Suppressor macrophage treated with lipopolysaccharide for 4 hours (primary cell): ENCODE results near the gene ZFR2.

Source experiments
- DNase-seq: peaks from one replicate; pipeline ENCODE4 v3.0.0-alpha.2; 2020

Gene ZFR2

GRCh38 chr19:3867971-3868769 is 668 bp downstream of the ZFR2 start:
- DNase-seq, result no peak

DNA sequence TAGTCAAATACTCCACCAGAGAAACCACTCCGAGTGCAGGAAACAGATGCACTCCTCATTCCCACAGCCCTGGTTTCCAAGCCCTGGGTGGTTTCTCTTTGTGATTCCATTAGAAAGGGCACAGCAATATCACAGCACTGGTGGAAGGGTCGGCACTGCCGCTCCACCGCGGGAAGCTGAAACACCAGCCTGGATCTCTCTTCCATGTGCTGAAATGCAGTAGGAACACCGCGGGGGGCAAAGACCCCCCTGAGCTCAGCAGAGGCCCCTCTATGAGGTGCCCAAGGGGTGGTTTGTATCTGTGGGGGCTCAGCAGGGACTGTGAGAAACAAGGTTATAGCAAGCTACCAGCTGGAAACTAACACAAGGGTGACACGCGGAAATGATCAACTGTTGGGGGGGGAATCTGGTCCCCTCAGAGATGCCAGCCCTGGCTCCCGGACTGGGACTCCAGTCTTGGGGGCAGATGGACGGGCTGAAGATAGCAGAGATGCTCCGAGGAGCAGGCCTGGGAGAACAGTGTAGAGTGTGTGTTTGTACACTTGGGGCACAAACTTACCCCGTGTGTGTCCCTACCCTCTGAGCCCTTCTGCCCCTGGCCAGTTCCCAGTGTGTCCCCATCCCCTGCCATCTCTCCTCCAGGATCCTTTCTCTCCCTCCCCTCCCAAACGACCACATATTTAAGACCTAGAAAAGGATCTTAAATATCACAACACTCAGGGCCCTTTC is 1.8 kb downstream of the ZFR2 start:
- DNase-seq, result no peak

DNA sequence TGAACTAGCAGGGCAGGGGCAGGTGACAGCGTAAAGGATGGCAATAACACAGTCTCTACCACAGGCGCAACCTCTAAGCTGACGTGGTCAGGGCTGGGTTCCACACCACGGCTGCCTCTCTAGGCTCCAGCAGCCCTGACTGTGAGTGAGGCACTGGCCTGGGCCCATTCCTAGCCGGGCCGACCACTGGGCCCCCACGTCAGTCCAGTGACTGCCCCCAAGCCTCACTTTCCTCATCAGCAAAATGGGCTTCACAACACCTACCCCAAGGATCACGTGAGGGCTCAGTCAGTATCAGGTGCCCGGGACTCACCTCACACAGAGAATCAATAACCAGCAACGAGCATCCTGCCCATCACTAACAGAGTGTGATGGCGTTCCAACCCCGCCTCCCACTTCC is 5.2 kb downstream of the ZFR2 start:
- DNase-seq, result no peak

- no peak for DNase-seq
Observed at GRCh38 chr19:3862826-3863500, 5.9 kb downstream of the ZFR2 start.

DNA sequence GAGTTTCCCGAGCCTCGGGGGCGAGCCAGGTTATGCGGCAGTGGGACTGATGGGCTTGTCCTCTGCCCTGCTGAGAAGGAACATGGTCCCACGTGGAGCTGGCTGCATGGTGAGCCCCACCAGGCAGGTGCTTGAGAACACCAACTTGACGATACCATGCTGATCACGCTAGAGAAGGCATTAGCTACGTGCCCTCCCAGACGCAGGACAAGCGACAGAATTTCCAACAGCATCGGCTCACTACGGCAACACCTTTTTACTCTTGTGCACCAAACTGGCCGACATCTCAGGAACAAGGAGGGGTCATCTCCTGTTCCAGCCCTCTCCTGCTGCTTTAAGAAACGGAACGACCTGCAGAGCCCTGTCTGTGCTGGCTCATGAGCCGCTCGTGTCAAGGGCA is 8.3 kb downstream of the ZFR2 start:
- no peak for DNase-seq

- DNase-seq, result no peak
Observed at GRCh38 chr19:3857449-3858003, 11.3 kb downstream of the ZFR2 start.

- DNase-seq, result no peak
Observed at GRCh38 chr19:3855320-3855719, 13.5 kb downstream of the ZFR2 start.

- peak; percentile 18 for DNase-seq
Observed at GRCh38 chr19:3852614-3853254, 16.1 kb downstream of the ZFR2 start.

DNA sequence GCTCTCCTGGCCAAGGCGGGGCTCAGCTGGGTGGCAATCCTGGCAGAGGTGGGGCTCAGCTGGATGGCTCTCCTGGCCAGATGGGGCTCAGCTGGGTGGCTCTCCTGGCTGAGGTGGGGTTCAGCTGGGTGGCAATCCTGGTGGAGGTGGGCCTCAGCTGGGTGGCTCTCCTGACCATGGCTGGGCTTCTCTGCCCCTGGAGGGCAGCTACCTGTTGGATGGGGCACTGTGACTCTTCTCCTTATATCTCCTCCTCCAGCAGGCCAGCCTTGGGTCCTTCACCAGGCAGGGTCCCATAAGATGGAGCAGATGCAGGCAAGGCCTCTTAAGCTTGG is 16.7 kb downstream of the ZFR2 start:
- no peak for DNase-seq

GRCh38 chr19:3851254-3852176 is 17.3 kb downstream of the ZFR2 start:
- no peak for DNase-seq

GRCh38 chr19:3850320-3850972 is 18.4 kb downstream of the ZFR2 start:
- no peak for DNase-seq

DNA sequence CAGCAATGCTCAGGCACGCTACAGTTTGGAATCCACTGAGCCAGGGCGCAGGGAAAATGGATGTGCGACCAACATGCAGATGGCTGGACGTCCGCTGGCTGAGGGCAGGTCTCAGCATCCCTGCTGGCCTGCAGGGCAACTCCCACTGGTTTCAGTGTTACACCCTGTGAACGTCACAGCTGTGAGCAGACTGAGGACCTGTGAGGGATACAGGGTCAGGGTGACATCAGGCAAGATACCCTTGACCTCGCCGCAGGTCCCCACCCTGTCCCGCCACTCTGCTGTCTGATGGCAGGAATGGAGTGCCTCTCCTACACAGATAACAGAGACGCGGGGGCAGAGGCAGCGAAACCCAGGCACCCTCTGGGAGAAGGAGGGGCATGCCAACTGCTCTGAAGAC is 19.1 kb downstream of the ZFR2 start:
- DNase-seq, result no peak

- DNase-seq, result peak; percentile 10
Observed at GRCh38 chr19:3849092-3849491, 19.7 kb downstream of the ZFR2 start.

GRCh38 chr19:3844596-3844995 is 24.2 kb downstream of the ZFR2 start:
- no peak for DNase-seq

DNA sequence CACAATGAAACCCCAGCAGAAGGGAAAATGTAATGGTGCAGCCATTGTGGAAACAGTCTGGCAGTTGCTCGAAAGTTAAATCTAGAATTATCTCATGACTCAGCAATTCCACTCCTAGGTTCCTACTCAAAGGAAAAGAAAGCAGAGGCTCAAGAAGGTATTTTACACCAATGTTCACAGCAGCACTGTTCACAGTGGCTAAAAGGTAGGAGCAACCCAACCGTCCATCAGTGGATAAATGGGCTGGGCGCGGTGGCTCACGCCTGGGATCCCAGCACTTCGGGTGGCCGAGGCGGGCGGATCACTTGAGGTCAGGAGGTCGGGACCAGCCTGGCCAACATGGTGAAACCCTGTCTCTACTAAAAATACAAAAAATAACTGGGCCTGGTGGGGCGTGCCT is 25.9 kb downstream of the ZFR2 start:
- no peak for DNase-seq

- no peak for DNase-seq
Observed at GRCh38 chr19:3840804-3841203, 28.0 kb downstream of the ZFR2 start.

DNA sequence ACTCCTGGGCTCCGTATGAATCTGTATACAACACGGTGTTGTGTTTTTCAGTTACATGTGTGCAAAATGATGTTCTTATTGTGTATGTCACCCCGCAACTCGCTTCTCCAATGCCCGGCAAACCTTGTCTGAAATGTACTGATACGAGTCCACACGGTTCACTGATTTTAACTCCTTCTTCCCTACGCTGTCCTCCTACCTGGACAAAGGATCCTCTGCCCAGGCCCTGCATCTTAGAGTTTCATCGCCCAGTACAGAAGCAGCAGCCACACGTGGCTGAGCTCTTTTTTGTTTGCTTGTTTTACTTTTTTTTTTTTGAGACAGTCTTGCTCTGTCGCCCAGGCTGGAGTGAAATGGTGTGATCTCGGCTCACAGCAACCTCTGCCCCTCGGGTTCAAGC is 28.9 kb downstream of the ZFR2 start:
- no peak for DNase-seq

- DNase-seq, result no peak
Observed at GRCh38 chr19:3838661-3839060, 30.2 kb downstream of the ZFR2 start.

GRCh38 chr19:3837922-3838321 is 30.9 kb downstream of the ZFR2 start:
- DNase-seq, result no peak

DNA sequence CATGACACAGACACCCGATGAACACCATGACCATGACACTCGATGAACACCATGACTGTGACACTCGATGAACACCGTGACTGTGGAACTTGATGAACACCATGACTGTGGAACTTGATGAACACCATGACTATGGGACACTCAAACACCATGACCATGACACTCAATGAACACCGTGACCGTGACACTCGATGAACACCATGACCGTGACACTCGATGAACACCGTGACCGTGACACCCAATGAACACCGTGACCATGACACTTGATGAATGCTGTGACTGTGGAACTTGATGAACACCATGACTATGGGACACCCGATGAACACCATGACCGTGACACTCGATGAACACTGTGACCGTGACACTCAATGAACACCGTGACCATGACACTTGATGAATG is 31.5 kb downstream of the ZFR2 start:
- DNase-seq, result no peak

DNA sequence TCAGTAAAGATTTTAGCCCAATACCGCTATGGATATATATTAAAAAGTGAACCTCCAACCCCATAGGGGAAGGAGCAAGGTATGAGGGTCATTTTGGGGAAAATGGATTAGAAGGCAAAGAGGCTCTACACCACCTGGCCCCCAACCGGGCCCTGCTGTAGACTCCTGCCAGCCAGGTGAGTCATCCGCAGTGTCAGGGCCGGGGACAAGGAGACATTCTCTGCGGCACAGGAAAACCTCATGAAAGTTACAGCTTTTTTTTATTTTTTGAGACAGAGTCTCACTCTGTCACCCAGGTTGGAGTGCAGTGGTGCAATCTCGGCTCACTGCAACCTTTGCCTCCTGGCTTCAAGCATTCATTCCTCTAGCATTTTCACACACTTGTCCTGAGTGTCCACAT is 32.0 kb downstream of the ZFR2 start:
- no peak for DNase-seq

DNA sequence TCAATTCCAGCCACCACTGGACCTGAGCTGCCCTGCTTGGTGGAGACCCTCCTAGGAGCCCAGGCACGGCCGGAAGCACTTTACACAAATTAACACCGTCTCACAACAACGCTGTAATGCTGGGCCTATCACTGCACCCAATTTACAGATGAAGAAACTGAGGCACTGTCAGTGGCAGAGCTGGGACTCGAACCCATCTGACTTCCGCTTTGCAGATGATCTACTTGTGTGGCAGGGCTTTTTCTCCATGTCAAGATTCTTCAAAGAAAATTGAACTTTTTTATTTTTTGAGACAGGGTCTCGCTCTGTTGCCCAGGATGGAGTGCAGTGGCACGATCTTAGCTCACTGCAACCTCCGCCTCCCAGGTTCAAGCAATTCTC is 33.8 kb downstream of the ZFR2 start:
- DNase-seq, result no peak
